ENCODE results near the gene LPAR2. TPM values are rescaled to one million over a fixed set of nuclear protein-coding genes. Genes with fewer than 3 reads are reported as not detected.

LPAR2 gene
- total and polyA plus RNA-seq, 2 donors (not counting 3 experiments of a cell fraction or from before 2014, with no cell fraction given) = 4.7 to 5.0 TPM

DNA sequence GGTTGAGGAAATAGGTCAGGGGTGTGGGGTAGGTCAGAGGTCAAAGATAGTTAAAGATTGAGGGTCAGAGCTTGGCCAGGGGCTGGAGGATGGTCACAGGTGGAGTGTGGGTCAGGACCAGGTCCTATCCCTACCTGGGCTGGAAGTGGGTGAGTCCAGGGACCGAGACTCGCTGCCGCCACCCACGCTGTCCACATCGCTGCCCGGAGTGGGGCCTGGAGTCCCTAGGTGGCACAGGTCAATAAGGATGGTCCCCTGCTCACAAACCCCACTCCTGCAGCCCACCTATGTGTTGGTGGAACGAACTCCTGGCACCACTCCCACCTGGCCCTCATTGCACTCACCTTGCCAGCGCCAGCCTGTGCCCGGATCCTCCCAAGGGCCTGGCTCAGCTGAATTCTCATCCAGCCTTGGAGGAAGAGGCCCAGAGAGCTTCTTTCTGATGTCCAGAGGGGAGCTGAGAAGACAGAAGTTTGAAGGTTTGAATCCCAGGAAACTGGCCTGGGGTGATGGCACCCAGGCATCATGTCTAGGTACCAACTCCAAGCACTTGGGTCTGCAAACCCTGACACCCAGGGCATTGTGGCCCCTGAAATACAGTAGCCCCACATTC, 8.7 kb upstream of the LPAR2 start:
- Histone ChIP-seq H3K9ac (replicated peaks; ENCODE audit: extremely low read depth, insufficient read depth, low read length) (no peak overlapping the region), H2AFZ (ENCODE audit: low read depth, low read length) (no peak overlapping the region), H3K79me2 (ENCODE audit: control insufficient read depth, insufficient read depth, low read length) (no peaks in the 10 kb centered on the region), H3K27me3 (ENCODE audit: control insufficient read depth in 2 of 2, insufficient read depth in 2 of 2, low read length in 2 of 2) (no peaks in the 10 kb centered on the region), H3K27ac (ENCODE audit: insufficient read depth, low read depth, low read length) (no peak overlapping the region), H3K9me3 (replicated peaks; ENCODE audit: control insufficient read depth, insufficient read depth, low read length) (no peaks in the 10 kb centered on the region), H3K4me3 (replicated peaks in 1 of 3; ENCODE audit: insufficient read depth in 1 of 3, low read depth in 1 of 3, low read length in 3 of 3) (no peak overlapping the region), H3K9me1 (replicated peaks; ENCODE audit: control insufficient read depth, extremely low read depth, insufficient read depth, low read length) (no peaks in the 10 kb centered on the region), H3K36me3 (ENCODE audit: control insufficient read depth in 2 of 2, extremely low read depth in 1 of 2, insufficient read depth in 2 of 2, low read length in 2 of 2) (peaks cover 3 to 21% of the 10 kb centered on the region in 2 experiments), H4K20me1 (replicated peaks; ENCODE audit: control insufficient read depth, extremely low read depth, insufficient read depth, low read length) (no peaks in the 10 kb centered on the region), H3K4me2 (ENCODE audit: insufficient read depth, low read length) (no peak overlapping the region), H3K4me1 (ENCODE audit: control insufficient read depth, extremely low read depth, insufficient read depth, low read length) (no peaks in the 10 kb centered on the region)
- TF ChIP-seq POLR2AphosphoS5 (IDR thresholded peaks at IDR 0.05; ENCODE audit: insufficient read depth, low read depth, low read length) = no peak
- no peak for TF ChIP-seq FOS (IDR thresholded peaks at IDR 0.05; ENCODE audit: borderline replicate concordance, insufficient read depth, low read length)
- TF ChIP-seq GATA2 (IDR thresholded peaks at IDR 0.05; ENCODE audit: insufficient read depth, insufficient read length, low read depth, low read length) = no peak
- no peak for TF ChIP-seq POLR2A (IDR thresholded peaks at IDR 0.05; ENCODE audit: low read depth, low read length)
- no peak for TF ChIP-seq CTCF (IDR thresholded peaks at IDR 0.05; ENCODE audit: extremely low read depth in 1 of 2, insufficient read depth in 1 of 2, low read depth in 1 of 2, low read length in 2 of 2)
- no peak for TF ChIP-seq JUN (IDR thresholded peaks at IDR 0.05; ENCODE audit: borderline replicate concordance, insufficient read depth, insufficient read length, low read depth)
- TF ChIP-seq MAX (IDR thresholded peaks at IDR 0.05; ENCODE audit: insufficient read depth, insufficient read length) = no peak
- TF ChIP-seq EZH2 (IDR thresholded peaks at IDR 0.05; ENCODE audit: borderline replicate concordance, low read depth, low read length, severe bottlenecking) = no peak
- TF ChIP-seq MYC (IDR thresholded peaks at IDR 0.05; ENCODE audit: low read depth, low read length) = no peak
- intact Hi-C loops (cut with micrococcal nuclease) (no loop called here), dilution Hi-C loops (cut with MboI; ENCODE audit: extremely low pct_ligation_motif_present, low sequenced_read_pairs) (no loop called here)
- ChIA-PET POLR2A (no interaction called here), CTCF (no interaction called here)
- DNase-seq (ENCODE audit: low read depth, low spot score) (no peak), FAIRE-seq (no peak)
- BruUV-seq (replicated peaks) = no TSS peak

Data from endothelial cell of umbilical vein (primary cell).